OCI-LY7 (cell line): ENCODE results near the gene MRPS34. TPM values are rescaled to one million over a fixed set of nuclear protein-coding genes. Genes with fewer than 3 reads are reported as not detected.

Experiments used
- BruUV-seq: library from RNA; stranded (reverse); fragments of 400-500 nt; replicated peaks from 2 replicates; lab custom pipeline; 2021; lab: Mats Ljungman, UMichigan
- CTCF ChIA-PET: fragments of 300-600 bp; sonication (Branson Sonifier 250); formaldehyde crosslinking; loops from one replicate; lab custom pipeline; 2022; ENCODE audit warnings: antibody characterized with exemption; ENCODE audit not compliant: unreplicated experiment; lab: Charles Lee
- POLR2A ChIA-PET: fragments of 300-600 bp; sonication (Branson Sonifier 250); formaldehyde crosslinking; loops from one replicate; lab custom pipeline; 2022; ENCODE audit warnings: antibody characterized with exemption; lab: Charles Lee
- DNase-seq: peaks from one replicate; pipeline ENCODE4 v3.0.0-alpha.2; 2015; ENCODE audit warnings: low spot score
- H2AFZ ChIP-seq: fragments of 200-600 bp; sonication (generic), shearing (Covaris generic); 2 replicates; pipeline ENCODE4 v1.6.1; 2014; ENCODE audit warnings: mild to moderate bottlenecking, antibody characterized with exemption, low read length, moderate library complexity
- H3K27ac ChIP-seq: fragments of 200-600 bp; sonication (generic); 2 replicates; pipeline ENCODE4 v1.5.1; 2014; ENCODE audit warnings: mixed run types, low read depth, mild to moderate bottlenecking, moderate library complexity, low read length, inconsistent platforms; ENCODE audit not compliant: poor library complexity, severe bottlenecking
- H3K36me3 ChIP-seq: fragments of 200-600 bp; sonication (generic); 2 replicates; pipeline ENCODE4 v1.6.1; 2014; ENCODE audit warnings: mild to moderate bottlenecking, antibody characterized with exemption, low read length, moderate library complexity, mixed read lengths; ENCODE audit not compliant: insufficient read depth
- H3K4me1 ChIP-seq: fragments of 200-600 bp; sonication (generic); 2 replicates; pipeline ENCODE4 v1.5.1; 2014; ENCODE audit warnings: mild to moderate bottlenecking, low read length; ENCODE audit not compliant: insufficient read depth, poor library complexity, severe bottlenecking
- H3K4me2 ChIP-seq: fragments of 200-600 bp; sonication (generic); 2 replicates; pipeline ENCODE4 v1.6.1; 2014; ENCODE audit warnings: mild to moderate bottlenecking, low read length
- H3K4me3 ChIP-seq: fragments of 200-600 bp; sonication (generic); 2 replicates; pipeline ENCODE4 v1.5.1; 2014; ENCODE audit warnings: mild to moderate bottlenecking, low read depth, low read length; ENCODE audit not compliant: poor library complexity, severe bottlenecking
- H3K79me2 ChIP-seq: fragments of 200-600 bp; sonication (generic); 2 replicates; pipeline ENCODE4 v1.6.1; 2016; ENCODE audit warnings: low read depth, mild to moderate bottlenecking, low read length, moderate library complexity, mixed read lengths; ENCODE audit not compliant: insufficient read depth
- H3K9me2 ChIP-seq: fragments of 200-600 bp; sonication (generic); 2 replicates; pipeline ENCODE4 v1.6.1; 2016; ENCODE audit warnings: mild to moderate bottlenecking, low read length, mixed read lengths; ENCODE audit not compliant: insufficient read depth
- H3K9me3 ChIP-seq: fragments of 200-600 bp; sonication (generic); 2 replicates; pipeline ENCODE4 v1.6.1; 2014; ENCODE audit warnings: mild to moderate bottlenecking, mixed run types, low read length, mixed read lengths
- H4K20me1 ChIP-seq: fragments of 200-600 bp; sonication (generic); 2 replicates; pipeline ENCODE4 v1.6.1; 2014; ENCODE audit warnings: mild to moderate bottlenecking, antibody characterized with exemption, low read length, moderate library complexity, mixed read lengths; ENCODE audit not compliant: insufficient read depth
- CTCF ChIP-seq: fragments of 200-600 bp; sonication (generic); conservative IDR thresholded peaks from 2 replicates; pipeline ENCODE4 v1.5.1; 2014; ENCODE audit warnings: mild to moderate bottlenecking, antibody characterized with exemption, low read length, moderate library complexity, mixed read lengths
- EZH2phosphoT487 ChIP-seq: fragments of 200-600 bp; sonication (generic); IDR thresholded peaks from 2 replicates; pipeline ENCODE4 v1.6.1; 2018; ENCODE audit warnings: low read depth, borderline replicate concordance, mild to moderate bottlenecking, mixed run types, antibody characterized with exemption, low read length, moderate library complexity, mixed read lengths
- intact Hi-C: fragments of 100-400 bp; cut with micrococcal nuclease; formaldehyde crosslinking; loops from one replicate; pipeline ENCODE4 v1.10.0; 2022; ENCODE audit not compliant: unreplicated experiment
- total RNA-seq, 2 experiments: library from RNA; depleted of rRNA in 1 of 2; stranded (reverse); fragments of >200 nt in 1 of 2; shearing (Covaris generic) in 1 of 2; gene quantifications; 2 replicates each; pipeline ENCODE4 v1.2.3, GENCODE V29; 2014 to 2022

Gene MRPS34
- total RNA-seq, 2 experiments from 2014 or later = 170 to 196 TPM

- H3K4me1 ChIP-seq = no peaks in the 10 kb centered on the region
- no TSS peak for BruUV-seq
- TF ChIP-seq EZH2phosphoT487 (no peak), CTCF (no peak)
- H3K4me3 ChIP-seq = no peak overlapping the region
- H3K9me2 ChIP-seq = no peaks in the 10 kb centered on the region
- H3K4me2 ChIP-seq = no peak overlapping the region
- H3K9me3 ChIP-seq = no peaks in the 10 kb centered on the region
- CTCF ChIA-PET = no interaction called here
- H4K20me1 ChIP-seq = no peaks in the 10 kb centered on the region
- intact Hi-C loops = no loop called here
- H2AFZ ChIP-seq = no peak overlapping the region
- H3K36me3 ChIP-seq = peaks cover 17% of the 10 kb centered on the region
- no peak for DNase-seq
- POLR2A ChIA-PET = no interaction called here
- H3K27ac ChIP-seq = no peak overlapping the region
- no peaks in the 10 kb centered on the region for H3K79me2 ChIP-seq
Observed at GRCh38 chr16:1757714-1758461, 15.0 kb downstream of the MRPS34 start.

GRCh38 chr16:1754204-1754603 is 18.7 kb downstream of the MRPS34 start:
- ChIA-PET POLR2A (interaction anchor here (0.7 kb wide), 1 partner anchor 396 kb away, joined by 5 read pairs; no protein-coding TSS in a partner anchor), CTCF (no interaction called here)
- Histone ChIP-seq H3K9me3 (no peaks in the 10 kb centered on the region), H3K4me1 (no peaks in the 10 kb centered on the region), H3K9me2 (no peaks in the 10 kb centered on the region), H3K79me2 (no peaks in the 10 kb centered on the region), H4K20me1 (no peaks in the 10 kb centered on the region), H3K4me3 (no peak overlapping the region), H2AFZ (no peak overlapping the region), H3K4me2 (no peak overlapping the region), H3K27ac (no peak overlapping the region), H3K36me3 (peaks cover 32% of the 10 kb centered on the region)
- intact Hi-C loops = no loop called here
- no TSS peak for BruUV-seq
- TF ChIP-seq CTCF = no peak
- TF ChIP-seq EZH2phosphoT487 = no peak
- no peak for DNase-seq

- CTCF ChIA-PET = no interaction called here
- Histone ChIP-seq H3K4me2 (no peak overlapping the region), H3K27ac (no peak overlapping the region), H3K9me2 (no peaks in the 10 kb centered on the region), H2AFZ (no peak overlapping the region), H3K9me3 (no peaks in the 10 kb centered on the region), H3K79me2 (no peaks in the 10 kb centered on the region), H3K4me1 (no peaks in the 10 kb centered on the region), H4K20me1 (no peaks in the 10 kb centered on the region), H3K36me3 (peaks cover 43% of the 10 kb centered on the region), H3K4me3 (no peak overlapping the region)
- no TSS peak for BruUV-seq
- POLR2A ChIA-PET = no interaction called here
- intact Hi-C loops = no loop called here
- TF ChIP-seq CTCF (no peak), EZH2phosphoT487 (no peak)
- no peak for DNase-seq
Observed at GRCh38 chr16:1752853-1753252, 20.1 kb downstream of the MRPS34 start.
